Left kidney (tissue), 1 donor: ENCODE data around the gene ASPRV1. TPM values are rescaled to one million over a fixed set of nuclear protein-coding genes. Genes with fewer than 3 reads are reported as not detected.

Source experiments
- polyA plus RNA-seq: library from polyadenylated mRNA; unstranded; fragments of 120-200 nt; gene quantifications from one replicate; pipeline ENCODE4 v1.2.1, GENCODE V29; 2013; ENCODE audit not compliant: insufficient read length

ASPRV1 gene
- polyA plus RNA-seq, 1 donor = 4.7 TPM

Other genes starting within 250 kb of the ASPRV1 start
- gene ANXA4, start 219.5 kb downstream of the ASPRV1 start, polyA plus RNA-seq = 201 TPM
- gene GMCL1, start 132.0 kb downstream of the ASPRV1 start, polyA plus RNA-seq = 41.3 TPM
- 74.1 TPM for gene SNRNP27, start 67.7 kb downstream of the ASPRV1 start, polyA plus RNA-seq
- 15.6 TPM for gene MXD1, start 46.5 kb downstream of the ASPRV1 start, polyA plus RNA-seq
- gene PCBP1, start 125.8 kb upstream of the ASPRV1 start, polyA plus RNA-seq = 246 TPM
- gene C2orf42, start 229.4 kb upstream of the ASPRV1 start, polyA plus RNA-seq = 16.7 TPM